ENCODE results near the gene EYS.
"Not testable (repeated sequence)": the region's sequence is repeated elsewhere in the genome, so short reads cannot be mapped to it uniquely, and the experiment has no call there.

EYS gene

DNA sequence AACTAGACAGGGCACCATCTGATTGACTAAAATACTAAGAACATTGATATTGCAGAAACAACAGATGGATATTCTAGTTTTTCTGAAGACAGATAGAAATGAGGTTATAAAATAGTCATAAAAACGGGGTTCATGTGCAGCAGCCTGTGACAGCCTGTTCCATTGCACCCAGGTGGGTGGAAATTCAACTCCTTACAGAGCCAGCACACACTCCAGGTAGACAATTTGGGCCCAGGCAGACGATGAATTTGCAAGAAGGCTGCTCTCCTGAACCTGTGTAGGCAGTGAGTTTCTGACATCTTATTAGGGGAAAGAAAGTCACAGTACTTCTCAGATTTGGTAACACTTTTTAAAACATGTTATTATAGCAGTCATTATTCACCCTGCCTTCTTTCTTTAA lies 1657.3 kb downstream of the EYS start:
- DNase-seq (ENCODE audit: low read depth in 3 of 3) = no peak

DNA sequence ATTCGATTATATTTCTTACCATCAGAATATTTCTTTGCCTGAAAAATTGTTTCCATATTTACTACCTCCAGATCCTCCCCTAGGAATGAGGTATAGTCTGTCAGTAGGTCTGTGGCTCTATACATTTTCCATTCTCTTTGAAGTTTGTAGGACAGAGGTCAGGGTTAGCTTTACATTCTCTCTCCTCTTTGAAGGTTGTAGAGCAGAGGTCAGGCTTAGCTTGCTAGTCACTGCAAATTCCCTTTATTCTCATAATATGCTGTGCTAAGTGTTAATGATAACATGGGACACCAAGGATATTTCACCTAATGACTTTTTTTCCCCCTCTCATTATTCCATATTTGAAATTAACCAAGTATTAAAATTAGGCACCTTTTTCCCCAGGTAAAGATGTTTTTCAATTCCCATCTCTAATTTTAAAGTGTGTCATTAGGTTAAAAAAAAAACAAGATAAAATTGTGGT lies 1660.2 kb downstream of the EYS start:
- DNase-seq (ENCODE audit: low read depth in 3 of 3) = no peak

DNA sequence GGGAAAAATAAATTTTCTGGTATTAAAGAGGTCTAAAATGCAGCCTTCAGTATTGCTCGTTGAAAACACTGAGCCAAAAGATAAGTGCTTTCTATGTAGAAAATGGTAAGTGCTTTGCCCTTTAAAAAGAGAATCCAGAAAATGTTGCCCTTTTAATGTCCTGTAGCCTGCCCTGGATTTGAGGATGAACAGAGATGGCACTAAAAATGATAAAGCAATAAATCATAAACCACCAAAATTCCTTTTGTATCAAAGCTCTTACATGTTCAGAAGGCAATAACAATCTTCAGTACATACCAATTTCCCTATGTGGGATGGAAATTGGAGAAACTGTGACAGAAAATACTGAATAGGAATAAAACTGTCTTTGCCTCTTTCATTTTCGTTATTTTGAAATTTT lies 1665.7 kb downstream of the EYS start:
- no peak for DNase-seq (ENCODE audit: low read depth in 3 of 3)

DNA sequence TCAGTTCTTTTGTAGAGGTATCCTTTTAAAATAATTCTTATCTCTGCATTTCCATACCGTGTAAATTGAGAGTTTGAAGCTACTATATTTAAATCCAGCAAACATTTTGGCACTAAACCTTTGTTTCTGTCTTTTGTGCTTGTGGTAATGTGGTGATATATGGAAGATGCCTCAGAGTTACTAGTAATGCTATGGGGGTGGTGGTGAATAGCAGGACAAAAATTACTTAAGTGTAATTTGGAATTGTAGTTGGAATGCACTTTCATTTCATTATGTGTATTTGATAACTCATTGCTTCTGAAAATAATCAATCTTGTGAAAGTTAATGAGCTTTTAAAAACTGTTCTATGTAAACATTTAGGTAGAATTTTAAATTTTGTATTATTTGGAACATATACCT lies 1666.9 kb downstream of the EYS start:
- no peak for DNase-seq (ENCODE audit: low read depth in 3 of 3)

DNA sequence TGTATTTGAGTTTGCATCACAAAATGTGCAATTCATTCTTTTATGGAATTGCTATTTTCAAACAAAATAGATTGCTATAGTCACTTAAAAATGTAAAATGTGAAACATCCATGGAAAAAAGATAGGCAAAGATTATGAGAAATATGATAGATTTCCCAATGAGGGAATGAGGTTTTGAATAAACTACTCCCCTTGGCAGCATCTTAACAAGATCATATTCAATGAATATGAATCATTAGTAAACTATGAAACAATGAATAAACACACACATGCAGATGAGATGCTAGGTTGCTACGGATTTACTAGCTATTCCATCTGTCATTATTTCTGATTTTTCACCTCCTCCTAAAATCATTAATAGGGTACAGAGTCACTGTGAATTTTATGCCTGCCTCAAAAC lies 1669.6 kb downstream of the EYS start:
- no peak for DNase-seq (ENCODE audit: low read depth in 3 of 3)

DNA sequence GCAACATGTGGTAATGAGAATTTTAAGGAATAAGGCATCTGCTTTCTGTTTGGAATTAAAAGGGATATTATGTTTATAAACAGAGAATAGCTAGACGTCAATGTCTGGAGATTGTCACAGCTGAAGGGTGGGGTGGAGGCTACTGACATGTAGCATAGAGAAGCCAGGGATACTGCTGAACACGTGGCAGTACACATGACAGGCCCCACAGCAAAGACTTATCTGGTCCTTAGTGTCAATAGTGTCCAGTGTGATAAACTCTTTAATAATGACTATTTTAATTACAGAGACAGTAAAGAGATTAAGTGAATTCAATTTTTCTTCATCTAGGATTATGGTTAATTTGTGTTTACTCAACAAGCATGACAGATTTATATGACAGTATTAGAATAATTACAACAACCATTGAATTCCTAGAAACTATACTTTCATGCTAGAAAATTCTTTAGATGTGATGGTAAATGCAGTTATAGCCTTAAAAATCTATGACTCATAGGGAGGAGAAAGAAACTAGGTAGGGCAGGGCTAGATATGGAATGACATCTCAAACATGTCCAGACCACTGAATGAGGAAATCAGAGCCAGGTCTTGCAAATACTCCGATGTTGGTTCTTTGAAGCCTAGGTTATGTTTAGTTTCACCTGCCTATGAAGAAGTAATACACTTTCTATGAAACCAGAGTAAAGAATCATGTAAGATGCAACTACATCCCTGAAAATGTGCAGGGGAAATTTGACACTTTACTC lies 1671.9 kb downstream of the EYS start:
- no peak for DNase-seq (ENCODE audit: low read depth in 3 of 3)

DNA sequence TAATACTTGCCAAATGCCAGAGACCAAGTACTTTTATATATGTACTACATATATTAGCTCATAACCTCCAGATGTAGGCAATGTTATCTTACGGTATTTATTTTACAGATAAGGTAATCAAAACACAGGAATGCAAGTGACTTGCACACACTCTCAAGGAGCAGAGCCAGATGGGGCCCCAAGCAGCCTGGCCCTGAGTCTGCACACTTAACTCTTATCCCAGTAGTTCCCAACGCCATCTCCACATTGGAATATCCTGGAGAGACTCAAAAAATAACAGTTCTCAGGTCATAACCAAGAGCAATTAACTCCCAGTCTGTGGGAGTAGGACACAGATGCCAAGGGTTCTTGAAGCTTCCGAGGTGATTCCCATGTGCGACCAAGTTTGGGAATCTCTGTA lies 1672.7 kb downstream of the EYS start:
- DNase-seq (ENCODE audit: low read depth in 3 of 3) = no peak

DNA sequence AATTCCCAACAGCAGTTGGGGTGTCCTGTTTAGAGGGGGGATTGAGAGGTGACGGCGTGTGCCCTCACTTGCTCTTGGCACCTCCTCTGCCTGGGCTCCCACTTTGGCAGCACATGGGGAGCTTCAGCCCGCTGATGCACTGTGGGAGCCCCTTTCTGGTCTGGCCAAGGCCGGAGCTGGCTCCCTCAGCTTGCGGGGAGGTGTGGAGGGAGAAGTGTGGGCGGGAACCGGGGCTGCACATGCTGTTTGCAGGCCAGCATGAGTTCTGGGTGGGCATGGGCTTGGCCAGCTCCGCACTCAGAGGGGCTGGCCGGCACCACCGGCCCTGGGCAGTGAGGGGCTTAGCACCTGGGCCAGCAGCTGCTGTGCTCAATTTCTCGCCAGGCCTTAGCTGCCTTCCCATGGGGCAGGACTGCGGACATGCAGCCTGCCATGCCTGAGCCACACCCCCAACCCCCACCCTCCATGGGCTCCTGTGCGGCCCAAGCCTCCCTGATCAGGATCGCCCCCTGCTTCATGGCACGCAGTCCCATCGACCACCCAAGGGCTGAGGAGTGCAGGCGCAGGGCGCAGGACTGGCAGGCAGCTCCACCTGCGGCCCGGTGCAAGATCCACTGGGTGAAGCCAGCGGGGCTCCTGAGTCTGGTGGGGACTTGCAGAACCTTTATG lies 1675.9 kb downstream of the EYS start:
- not testable (repeated sequence) for DNase-seq (ENCODE audit: low read depth in 3 of 3)

DNA sequence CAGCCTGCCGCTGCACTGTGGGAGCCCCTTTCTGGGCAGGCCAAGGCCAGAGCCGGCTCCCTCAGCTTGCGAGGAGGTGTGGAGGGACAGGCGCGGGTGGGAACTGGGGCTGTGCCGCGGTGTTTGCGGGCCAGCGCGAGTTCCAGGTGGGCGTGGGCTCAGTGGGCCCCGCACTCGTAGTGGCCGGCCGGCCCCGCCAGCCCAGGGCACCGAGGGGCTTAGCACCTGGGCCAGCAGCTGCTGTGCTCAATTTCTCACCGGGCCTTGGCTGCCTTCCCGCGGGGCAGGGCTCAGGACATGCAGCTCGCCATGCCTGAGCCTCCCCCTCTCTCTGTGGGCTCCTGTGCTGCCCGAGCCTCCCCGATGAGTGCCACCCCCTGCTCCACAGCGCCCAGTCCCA lies 1683.3 kb downstream of the EYS start:
- DNase-seq (ENCODE audit: low read depth in 3 of 3) = no peak

DNA sequence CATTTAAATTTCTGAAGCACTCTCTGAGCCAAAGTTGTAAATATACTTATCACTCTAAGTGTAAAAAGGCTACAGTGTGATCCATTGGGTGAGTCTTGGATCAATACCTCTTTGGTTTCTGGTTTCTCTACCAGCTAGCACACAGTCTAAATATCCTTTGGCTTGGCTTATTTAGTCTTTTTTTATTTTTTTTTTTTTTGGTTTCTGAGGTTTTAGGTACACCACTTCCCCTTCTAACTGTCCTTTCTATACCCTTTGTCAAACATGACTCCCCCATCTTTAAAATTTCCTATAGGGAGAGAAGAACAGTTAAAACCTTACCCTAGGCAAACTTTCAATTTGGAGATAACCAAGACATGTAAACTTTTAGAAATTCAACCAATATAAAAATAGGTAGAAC lies 1692.4 kb downstream of the EYS start:
- DNase-seq (ENCODE audit: low read depth in 3 of 3) = no peak

DNA sequence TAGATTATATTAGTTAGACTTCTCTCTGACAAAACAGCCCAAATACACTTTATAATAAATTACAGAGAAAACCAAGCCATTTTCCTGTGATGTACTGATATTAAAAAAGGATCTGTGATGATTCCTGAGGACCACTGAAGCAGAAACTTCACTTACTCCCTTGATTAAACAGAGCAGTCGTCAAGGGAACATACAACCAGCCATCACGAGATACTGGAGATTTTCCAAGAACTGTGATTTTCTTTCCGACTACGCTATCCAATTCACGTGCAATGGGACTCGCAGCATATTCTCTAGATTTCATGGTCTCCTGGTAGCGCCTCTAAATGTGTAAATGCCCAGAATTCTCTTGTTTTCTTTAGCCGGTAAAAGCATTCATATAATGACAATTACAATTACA lies 1694.0 kb downstream of the EYS start:
- no peak for DNase-seq (ENCODE audit: low read depth in 3 of 3)

DNA sequence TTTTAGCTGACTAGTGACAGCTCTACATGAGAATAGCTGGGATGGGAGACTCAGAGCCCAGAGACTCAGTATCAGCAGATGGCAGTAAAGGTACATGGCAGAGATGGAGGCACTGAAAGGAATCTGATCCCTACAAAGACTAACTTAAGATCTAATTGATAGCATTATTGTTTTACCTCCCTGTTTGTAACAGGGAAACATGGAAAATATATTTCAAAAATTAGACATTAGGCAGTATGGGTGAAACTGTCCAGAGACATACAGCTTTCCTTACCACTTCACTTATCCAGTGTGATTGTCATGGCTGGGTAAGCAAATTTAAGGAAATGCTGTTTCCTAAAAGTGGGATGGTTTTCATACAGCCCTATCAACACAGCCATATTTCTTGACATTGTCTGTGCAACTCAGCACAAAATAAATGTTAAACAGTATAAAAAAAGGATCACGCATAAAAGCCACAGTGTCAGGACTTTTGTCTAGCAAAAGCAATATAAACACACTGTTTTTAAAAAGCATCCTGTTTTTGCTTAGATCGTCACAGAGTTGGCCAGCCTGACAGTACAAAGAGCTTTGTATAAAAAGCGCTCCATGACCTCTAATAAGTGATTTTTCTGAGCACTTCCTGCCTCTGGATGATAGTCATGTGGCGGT lies 1694.5 kb downstream of the EYS start:
- DNase-seq (ENCODE audit: low read depth in 3 of 3) = no peak

DNA sequence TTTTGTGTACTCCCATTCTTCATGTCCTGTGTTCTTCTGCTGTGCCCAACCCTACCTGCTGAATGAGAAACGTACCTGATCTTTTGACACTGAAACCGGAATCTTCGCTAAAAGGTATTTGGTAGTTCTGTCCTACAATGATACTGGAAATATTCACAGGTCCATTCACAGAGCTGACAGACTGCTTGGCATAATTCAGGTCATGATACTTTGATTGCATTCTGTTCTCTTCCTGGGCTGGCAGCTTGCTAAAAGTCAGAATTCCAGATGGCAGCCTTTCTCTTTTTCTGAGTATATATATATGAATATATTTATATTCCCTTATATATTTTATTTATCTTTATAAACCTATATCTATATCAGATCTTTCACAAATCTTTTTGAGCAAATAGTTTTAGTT lies 1696.4 kb downstream of the EYS start:
- DNase-seq (ENCODE audit: low read depth in 3 of 3) = no peak

DNA sequence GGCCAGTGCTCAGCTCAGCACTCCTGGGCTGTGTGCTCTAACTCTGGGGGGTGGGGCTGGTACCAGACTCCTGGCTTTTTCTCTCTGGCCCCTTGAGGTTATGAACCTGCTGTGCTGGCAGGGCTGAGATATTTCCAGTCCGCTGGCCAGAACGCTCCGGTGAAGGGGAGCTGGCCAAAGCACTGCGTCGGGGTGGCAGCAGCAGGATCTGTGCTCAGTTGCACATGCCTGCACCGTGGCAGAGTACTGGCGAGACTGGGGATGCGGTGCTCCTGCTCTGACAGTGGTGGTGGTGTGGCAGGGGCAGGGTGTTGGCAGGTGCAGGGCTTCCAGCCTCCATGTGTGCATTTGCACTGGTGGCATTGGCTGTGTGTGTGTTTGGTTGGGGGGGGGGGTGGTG lies 1697.0 kb downstream of the EYS start:
- DNase-seq (ENCODE audit: low read depth in 3 of 3) = no peak

DNA sequence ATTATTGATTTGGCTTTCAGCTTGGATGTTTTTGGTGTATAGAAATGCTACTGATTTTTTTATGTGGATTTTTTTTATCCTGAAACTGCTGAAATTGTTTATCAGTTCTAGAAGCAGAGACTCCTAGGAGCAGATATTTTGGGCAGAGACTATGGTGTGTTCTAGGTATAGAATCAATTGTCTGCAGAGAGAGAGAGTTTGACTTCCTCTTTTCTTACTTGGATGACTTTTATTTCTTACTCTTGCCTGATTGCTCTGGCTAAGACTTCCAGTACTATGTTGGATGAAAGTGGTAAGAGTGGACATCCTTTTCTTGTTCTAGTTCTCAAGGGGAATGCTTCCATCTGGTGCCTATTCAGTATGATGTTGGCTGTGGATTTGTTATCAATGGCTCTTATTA lies 1700.8 kb downstream of the EYS start:
- DNase-seq (ENCODE audit: low read depth in 3 of 3) = no peak

DNA sequence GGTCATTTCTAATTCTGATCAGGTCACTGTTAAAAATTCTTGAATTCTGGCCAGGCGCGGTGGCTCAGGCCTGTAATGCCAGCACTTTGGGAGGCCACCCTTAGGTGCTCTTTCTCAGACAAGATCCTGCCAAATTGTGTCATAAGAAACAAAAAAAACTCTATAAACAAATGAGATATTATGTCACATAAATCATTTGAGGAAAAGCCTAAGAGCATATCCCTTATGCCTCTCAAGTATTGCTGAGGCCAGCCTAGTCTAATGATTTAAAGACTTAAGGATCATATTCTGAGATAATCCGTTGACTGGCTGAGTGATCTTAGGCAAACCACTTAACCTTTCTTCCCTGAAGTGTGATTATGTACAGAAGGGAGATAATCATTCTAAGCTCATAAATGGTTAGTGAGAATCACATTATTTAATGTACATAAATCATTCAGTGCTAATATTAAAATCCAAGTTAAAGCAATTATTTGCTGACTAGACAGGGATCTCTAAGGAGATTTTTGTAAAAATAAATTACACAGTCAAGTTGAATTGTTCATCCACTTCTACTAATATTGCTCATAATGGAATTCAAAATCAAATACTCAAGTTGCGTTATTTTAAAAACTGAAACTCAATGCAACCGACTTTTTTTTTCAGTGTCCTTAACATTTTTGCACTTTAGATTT lies 1706.1 kb downstream of the EYS start:
- no peak for DNase-seq (ENCODE audit: low read depth in 3 of 3)

DNA sequence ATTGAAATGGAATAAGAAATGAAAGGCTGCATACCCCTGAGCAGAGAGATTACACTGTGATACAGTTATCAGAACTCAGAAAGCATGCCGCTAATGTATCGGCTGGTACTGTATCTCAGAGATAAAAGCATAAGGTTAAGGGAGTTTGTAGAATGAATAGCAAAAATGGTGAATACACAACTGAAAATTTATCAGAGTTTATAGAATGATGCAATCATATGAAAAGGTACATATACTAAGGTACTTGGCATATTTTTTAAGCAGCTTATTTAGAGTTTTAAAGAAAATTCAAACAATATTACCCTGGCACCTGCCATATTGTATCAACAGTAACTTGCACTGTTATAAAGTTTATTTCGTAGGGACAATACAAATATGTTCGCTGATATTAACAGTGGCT lies 1707.4 kb downstream of the EYS start:
- DNase-seq (ENCODE audit: low read depth in 3 of 3) = no peak

DNA sequence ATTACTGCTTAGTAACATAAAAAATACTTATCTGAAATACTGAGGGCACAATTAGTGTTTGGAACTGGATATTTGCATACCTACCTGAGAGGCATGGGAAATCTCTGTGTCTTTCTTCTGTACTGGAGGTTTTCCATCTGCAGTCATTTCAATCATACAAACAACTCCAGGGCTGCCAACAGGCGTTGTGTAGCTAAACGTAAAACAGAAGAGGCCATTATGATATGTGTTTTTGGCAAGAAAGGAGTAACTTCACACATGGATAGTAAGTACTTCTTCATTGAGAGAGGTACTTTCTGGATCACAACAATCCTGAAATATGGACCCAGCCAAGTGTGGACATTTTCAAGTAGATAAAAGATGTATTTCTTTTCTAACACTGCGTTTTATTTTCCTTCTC lies 1708.0 kb downstream of the EYS start:
- no peak for DNase-seq (ENCODE audit: low read depth in 3 of 3)

DNA sequence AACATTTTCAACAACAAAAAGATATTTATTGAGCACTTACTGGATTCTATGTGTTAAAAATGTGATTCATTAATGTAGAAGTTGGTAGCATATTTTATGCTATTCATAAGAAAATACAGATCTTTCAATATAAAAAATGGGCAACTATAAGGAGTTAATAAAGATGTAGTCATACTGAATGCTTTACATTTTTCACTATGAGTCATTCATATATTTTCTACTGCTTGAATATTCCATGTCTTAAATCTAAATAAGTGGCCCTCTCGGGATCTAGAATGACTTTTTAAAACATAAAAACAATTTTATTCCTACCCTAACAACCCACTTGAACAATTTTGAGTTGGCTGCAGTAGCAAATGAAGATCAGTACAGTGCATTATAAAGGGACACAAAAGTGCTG lies 1709.3 kb downstream of the EYS start:
- DNase-seq (ENCODE audit: low read depth in 3 of 3) = no peak

DNA sequence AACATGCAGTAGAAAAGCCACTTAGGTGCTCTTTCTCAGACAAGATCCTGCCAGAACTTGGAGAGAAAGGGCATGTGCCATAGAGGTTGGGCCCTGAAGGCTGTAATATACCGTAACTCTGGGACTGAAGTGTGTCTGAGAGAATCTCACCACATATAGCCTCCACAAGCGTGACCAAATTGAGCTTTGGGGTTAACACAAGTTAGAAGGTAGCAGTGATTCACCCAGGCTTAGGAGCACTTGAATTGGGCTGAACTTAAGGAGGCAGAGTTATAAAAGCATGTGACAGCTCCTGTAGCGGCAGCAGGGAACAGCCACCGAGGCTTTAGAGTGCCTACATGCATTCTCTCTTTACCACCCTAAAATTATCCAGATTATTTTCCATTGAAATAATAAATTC lies 1709.8 kb downstream of the EYS start:
- DNase-seq (ENCODE audit: low read depth in 3 of 3) = no peak

DNA sequence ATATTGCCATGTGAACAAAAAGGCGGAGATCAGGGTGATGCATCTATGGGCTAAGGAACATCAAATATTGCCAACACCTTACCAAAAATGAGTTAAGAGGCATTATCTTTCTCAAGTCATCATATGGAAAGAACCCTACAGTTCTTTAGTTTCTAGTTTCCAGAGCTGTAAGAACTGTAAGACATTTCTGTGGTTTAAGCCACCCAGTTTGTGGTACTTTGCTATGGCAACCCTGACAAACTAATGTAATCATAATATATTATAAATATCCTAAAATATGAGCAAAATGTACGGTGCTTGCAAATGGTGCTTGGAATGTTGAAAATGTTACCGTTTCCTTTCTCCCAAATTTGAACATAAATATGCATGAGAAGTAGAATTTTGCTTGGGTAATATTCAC lies 1721.8 kb downstream of the EYS start:
- DNase-seq (ENCODE audit: low read depth in 3 of 3) = no peak

DNA sequence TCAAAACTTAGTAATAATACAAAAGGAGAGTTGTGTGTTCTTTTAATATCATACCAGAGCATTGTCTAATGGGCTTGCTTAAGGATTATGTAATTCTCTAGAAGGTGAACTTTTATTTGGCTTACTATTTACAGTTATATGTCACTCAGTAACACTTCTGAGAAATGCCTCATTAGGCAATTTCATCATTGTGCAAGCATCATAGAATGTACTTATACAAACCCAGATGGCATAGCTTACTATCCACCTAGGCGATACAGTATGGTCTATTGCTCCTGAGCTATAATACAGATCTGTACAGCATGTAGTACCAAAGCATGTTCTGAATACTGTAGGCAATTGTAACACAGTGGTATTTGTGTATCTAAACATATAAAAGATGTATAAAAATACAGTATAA lies 1731.3 kb downstream of the EYS start:
- no peak for DNase-seq (ENCODE audit: low read depth in 3 of 3)

DNA sequence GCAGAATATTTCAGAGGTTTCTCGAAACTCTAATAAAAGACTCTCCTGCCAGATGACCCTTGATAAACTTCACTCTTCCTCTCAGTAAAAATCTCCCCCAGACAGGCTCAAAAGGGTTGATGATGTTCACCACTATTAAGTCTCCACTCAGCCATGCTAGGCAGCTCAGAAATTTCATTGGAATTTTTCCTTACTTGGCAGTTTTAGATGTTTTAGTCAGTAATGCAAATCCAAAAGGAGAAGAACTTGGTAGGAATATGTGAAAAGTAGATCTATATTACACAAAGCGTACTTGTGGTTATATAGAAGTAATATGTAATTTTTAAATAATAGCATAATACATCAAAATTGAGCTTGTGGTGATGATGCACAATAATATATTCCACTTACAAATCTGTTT lies 1738.4 kb downstream of the EYS start:
- DNase-seq (ENCODE audit: low read depth in 3 of 3) = no peak

All from stimulated activated CD4-positive, alpha-beta T cell treated with anti-CD3 and anti-CD28 coated beads, TNF-alpha, amount 100 ng/mL, for 4 hours (primary cell).